IMR-90 (cell line): ENCODE data around the gene SLC2A13. TPM values are rescaled to one million over a fixed set of nuclear protein-coding genes. Genes with fewer than 3 reads are reported as not detected.

Experiments
- ATAC-seq: fragments of 200-7000 bp; cut with Tn5 transposase; 2 replicates; pipeline ENCODE4 v1.9.1; 2020; ENCODE audit warnings: low read depth, mild to moderate bottlenecking, moderate library complexity
- BruUV-seq: library from RNA; stranded (reverse); fragments of 400-500 nt; replicated peaks from 2 replicates; lab custom pipeline; 2021; lab: Mats Ljungman, UMichigan
- CTCF ChIA-PET: fragments of 300-600 bp; formaldehyde crosslinking; extraction: SDS; loops from one replicate; lab custom pipeline; 2021; ENCODE audit warnings: antibody characterized with exemption; lab: Yijun Ruan, JAX
- POLR2A ChIA-PET: fragments of 300-600 bp; sonication (Branson Sonifier 250); formaldehyde crosslinking; loops from one replicate; lab custom pipeline; 2022; ENCODE audit warnings: antibody characterized with exemption; ENCODE audit not compliant: unreplicated experiment; lab: Charles Lee
- DNase-seq: peaks from one replicate; pipeline ENCODE4 v3.0.0; 2013
- H2AFZ ChIP-seq: replicated peaks from 2 replicates; pipeline ENCODE3; 2013; ENCODE audit warnings: low read length, mild to moderate bottlenecking; ENCODE audit not compliant: poor library complexity
- H2AK5ac ChIP-seq: 2 replicates; pipeline ENCODE4 v1.6.1; 2013; ENCODE audit warnings: low read depth, low read length, inconsistent platforms
- H2AK9ac ChIP-seq: replicated peaks from 2 replicates; pipeline ENCODE3; 2013; ENCODE audit warnings: mild to moderate bottlenecking, low read depth, low read length, moderate library complexity; ENCODE audit not compliant: poor library complexity
- H2BK120ac ChIP-seq: 2 replicates; pipeline ENCODE4 v1.6.1; 2013; ENCODE audit warnings: low read depth, low read length, inconsistent platforms
- H2BK15ac ChIP-seq: 3 replicates; pipeline ENCODE4 v1.6.1; 2013; ENCODE audit warnings: low read depth, low read length, inconsistent platforms
- H2BK20ac ChIP-seq: 2 replicates; pipeline ENCODE4 v1.6.1; 2013; ENCODE audit warnings: low read depth, mild to moderate bottlenecking, inconsistent platforms, low read length, moderate library complexity
- H2BK5ac ChIP-seq: 2 replicates; pipeline ENCODE4 v1.6.1; 2013; ENCODE audit warnings: mild to moderate bottlenecking, low read depth, low read length, inconsistent platforms; ENCODE audit not compliant: poor library complexity, severe bottlenecking
- H3K14ac ChIP-seq: replicated peaks from 2 replicates; pipeline ENCODE4 v1.6.1; 2013; ENCODE audit warnings: low read depth, low read length, inconsistent platforms
- H3K18ac ChIP-seq: 2 replicates; pipeline ENCODE4 v1.6.1; 2013; ENCODE audit warnings: low read depth, low read length, control low read depth
- H3K23ac ChIP-seq: 2 replicates; pipeline ENCODE4 v1.6.1; 2013; ENCODE audit warnings: low read depth, low read length, inconsistent platforms
- H3K27ac ChIP-seq: 2 replicates; pipeline ENCODE4 v1.5.1; 2013; ENCODE audit warnings: mild to moderate bottlenecking, control low read depth, low read length; ENCODE audit not compliant: insufficient read depth
- H3K27me3 ChIP-seq: 2 replicates; pipeline ENCODE4 v1.6.1; 2013; ENCODE audit warnings: low read length; ENCODE audit not compliant: control insufficient read depth, insufficient read depth
- H3K36me3 ChIP-seq: 2 replicates; pipeline ENCODE4 v1.6.1; 2013; ENCODE audit warnings: low read length, mixed read lengths; ENCODE audit not compliant: control insufficient read depth, insufficient read depth
- H3K4ac ChIP-seq: 2 replicates; pipeline ENCODE4 v1.6.1; 2013; ENCODE audit warnings: low read depth, low read length, inconsistent platforms
- H3K4me1 ChIP-seq: 2 replicates; pipeline ENCODE4 v1.6.1; 2013; ENCODE audit warnings: low read length, mixed read lengths; ENCODE audit not compliant: control insufficient read depth, insufficient read depth
- H3K4me2 ChIP-seq: 2 replicates; pipeline ENCODE4 v1.6.1; 2013; ENCODE audit warnings: low read depth, mild to moderate bottlenecking, control low read depth, low read length, moderate library complexity
- H3K4me3 ChIP-seq: 2 replicates; pipeline ENCODE4 v1.5.1; 2013; ENCODE audit warnings: low read depth, mild to moderate bottlenecking, control low read depth, low read length, moderate library complexity; ENCODE audit not compliant: insufficient read depth
- H3K56ac ChIP-seq: 2 replicates; pipeline ENCODE4 v1.6.1; 2013; ENCODE audit warnings: low read length, inconsistent platforms; ENCODE audit not compliant: insufficient read depth; ENCODE audit errors: extremely low read depth
- H3K79me1 ChIP-seq, 2 experiments: 2 replicates each; pipeline ENCODE4 v1.6.1; 2013; ENCODE audit warnings: low read length in 2 of 2, inconsistent platforms in 1 of 2, low read depth in 1 of 2
- H3K9ac ChIP-seq: 2 replicates; pipeline ENCODE4 v1.6.1; 2013; ENCODE audit warnings: low read depth, low read length, control low read depth
- H3K9me1 ChIP-seq: 2 replicates; pipeline ENCODE4 v1.6.1; 2013; ENCODE audit warnings: low read length, inconsistent platforms; ENCODE audit not compliant: insufficient read depth
- H3K9me3 ChIP-seq: 2 replicates; pipeline ENCODE4 v1.6.1; 2013; ENCODE audit warnings: low read length; ENCODE audit not compliant: control insufficient read depth, insufficient read depth
- H4K20me1 ChIP-seq: 2 replicates; pipeline ENCODE4 v1.6.1; 2013; ENCODE audit warnings: low read length, inconsistent platforms; ENCODE audit not compliant: insufficient read depth
- H4K5ac ChIP-seq: 2 replicates; pipeline ENCODE4 v1.6.1; 2013; ENCODE audit warnings: mild to moderate bottlenecking, low read depth, low read length, control low read depth
- H4K8ac ChIP-seq, 2 experiments: 2 replicates each; pipeline ENCODE4 v1.6.1; 2013; ENCODE audit warnings: low read depth in 2 of 2, low read length in 2 of 2, control low read depth in 1 of 2, inconsistent platforms in 1 of 2
- H4K91ac ChIP-seq: 2 replicates; pipeline ENCODE4 v1.6.1; 2013; ENCODE audit warnings: low read depth, low read length, inconsistent platforms; ENCODE audit not compliant: insufficient read depth
- BHLHE40 ChIP-seq: fragments of 150-350 bp; IDR thresholded peaks from 2 replicates; pipeline ENCODE4 v1.6.1; 2016; ENCODE audit warnings: mild to moderate bottlenecking, low read depth, low read length
- CHD1 ChIP-seq: IDR thresholded peaks from 2 replicates; pipeline ENCODE4 v1.6.1; 2012; ENCODE audit warnings: low read depth, low read length, improper control_type of control experiment
- ELK1 ChIP-seq: fragments of 150-350 bp; IDR thresholded peaks from 2 replicates; pipeline ENCODE4 v1.6.1; 2016; ENCODE audit warnings: low read depth, mild to moderate bottlenecking, low read length, moderate library complexity, borderline replicate concordance
- FOS ChIP-seq: fragments of 150-350 bp; IDR thresholded peaks from 2 replicates; pipeline ENCODE4 v1.6.1; 2016; ENCODE audit warnings: low read depth, low read length
- MAFK ChIP-seq: IDR thresholded peaks from 2 replicates; pipeline ENCODE4 v1.6.1; 2012; ENCODE audit warnings: low read depth, low read length, improper control_type of control experiment
- MAZ ChIP-seq: IDR thresholded peaks from 2 replicates; pipeline ENCODE4 v1.6.1; 2012; ENCODE audit warnings: low read depth, mild to moderate bottlenecking, low read length, improper control_type of control experiment, moderate library complexity, borderline replicate concordance
- MXI1 ChIP-seq: IDR thresholded peaks from 2 replicates; pipeline ENCODE4 v1.6.1; 2012; ENCODE audit warnings: low read depth, mild to moderate bottlenecking, low read length, moderate library complexity, borderline replicate concordance
- POLR2A ChIP-seq: IDR thresholded peaks from 2 replicates; pipeline ENCODE4 v1.6.1; 2012; ENCODE audit warnings: mild to moderate bottlenecking, low read depth, low read length
- RAD21 ChIP-seq: IDR thresholded peaks from 2 replicates; pipeline ENCODE4 v1.6.1; 2012; ENCODE audit warnings: low read length, improper control_type of control experiment
- RCOR1 ChIP-seq: IDR thresholded peaks from 2 replicates; pipeline ENCODE4 v1.6.1; 2012; ENCODE audit warnings: mild to moderate bottlenecking, low read length, improper control_type of control experiment; ENCODE audit not compliant: insufficient replicate concordance
- RFX5 ChIP-seq: IDR thresholded peaks from 2 replicates; pipeline ENCODE4 v1.8.0; 2012; ENCODE audit warnings: low read depth, mild to moderate bottlenecking, low read length, moderate library complexity
- SMC3 ChIP-seq: fragments of 150-350 bp; IDR thresholded peaks from 2 replicates; pipeline ENCODE4 v1.6.1; 2016; ENCODE audit warnings: low read depth, mild to moderate bottlenecking, antibody characterized with exemption, low read length, moderate library complexity
- WGBS, 2 experiments: methylation state at CpG; one replicate each; pipeline versions ENCODE4 v1.1.5 to v1.1.7; 2013; ENCODE audit warnings: missing lambda C conversion rate in 2 of 2; ENCODE audit not compliant: insufficient read length in 1 of 2; ENCODE audit errors: extremely low coverage in 2 of 2; 5-methylcytosine and 5-hydroxymethylcytosine counted together
- dilution Hi-C: fragments of 300-500 bp; cut with HindIII; formaldehyde crosslinking; loops from one replicate; pipeline ENCODE4 v1.14.3; 2018; ENCODE audit warnings: low sequenced_read_pairs; ENCODE audit not compliant: unreplicated experiment
- in situ Hi-C: fragments of 300-500 bp; cut with MboI; formaldehyde crosslinking; loops from 3 replicates; pipeline ENCODE4 v1.14.3; 2019; ENCODE audit warnings: low sequenced_read_pairs, inconsistent platforms, mixed read lengths
- intact Hi-C: fragments of 100-400 bp; cut with micrococcal nuclease; formaldehyde crosslinking; loops from 2 replicates; pipeline ENCODE4 v1.10.0; 2022
- polyA plus RNA-seq, 3 experiments: library from polyadenylated mRNA; depleted of rRNA; stranded (reverse); fragments of >200 nt; gene quantifications; 2 replicates each; pipeline ENCODE4 v1.2.3, GENCODE V29; 2012; ENCODE audit warnings: low replicate concordance in 1 of 3
- total RNA-seq: library from RNA; depleted of rRNA; stranded (reverse); fragments of >200 nt; gene quantifications from 2 replicates; pipeline ENCODE4 v1.2.3, GENCODE V29; 2012
- TF ChIP-seq, protein P1 (sequence below): fragments of 150-350 bp; IDR thresholded peaks from 2 replicates; pipeline ENCODE4 v1.6.1; 2017; ENCODE audit warnings: mild to moderate bottlenecking, antibody characterized with exemption, low read length, low read depth
- TF ChIP-seq, protein P2 (sequence below): conservative IDR thresholded peaks from 2 replicates; pipeline ENCODE4 v1.5.1; 2012; ENCODE audit warnings: mild to moderate bottlenecking, low read depth, low read length, improper control_type of control experiment

Gene SLC2A13
- total and polyA plus RNA-seq, 2 of the 4 experiments (the other 2 are of a cell fraction), result 1.5 to 3.9 TPM

- H3K14ac ChIP-seq, result no peak overlapping the region
- in situ Hi-C loops (no loop called here), dilution Hi-C loops (no loop called here), intact Hi-C loops (no loop called here)
- no peaks in the 10 kb centered on the region; the same call in 1 of the 2 replicates for H3K36me3 ChIP-seq
- no peak overlapping the region for H2AK5ac ChIP-seq
- TF ChIP-seq, protein P1, sequence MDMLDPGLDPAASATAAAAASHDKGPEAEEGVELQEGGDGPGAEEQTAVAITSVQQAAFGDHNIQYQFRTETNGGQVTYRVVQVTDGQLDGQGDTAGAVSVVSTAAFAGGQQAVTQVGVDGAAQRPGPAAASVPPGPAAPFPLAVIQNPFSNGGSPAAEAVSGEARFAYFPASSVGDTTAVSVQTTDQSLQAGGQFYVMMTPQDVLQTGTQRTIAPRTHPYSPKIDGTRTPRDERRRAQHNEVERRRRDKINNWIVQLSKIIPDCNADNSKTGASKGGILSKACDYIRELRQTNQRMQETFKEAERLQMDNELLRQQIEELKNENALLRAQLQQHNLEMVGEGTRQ, result no peak
- TF ChIP-seq MAZ (no peak), MXI1 (no peak), POLR2A (no peak), BHLHE40 (no peak), CHD1 (no peak), SMC3 (no peak), ELK1 (no peak), RCOR1 (no peak), MAFK (no peak), RFX5 (no peak), RAD21 (no peak), FOS (no peak)
- TF ChIP-seq, protein P2, sequence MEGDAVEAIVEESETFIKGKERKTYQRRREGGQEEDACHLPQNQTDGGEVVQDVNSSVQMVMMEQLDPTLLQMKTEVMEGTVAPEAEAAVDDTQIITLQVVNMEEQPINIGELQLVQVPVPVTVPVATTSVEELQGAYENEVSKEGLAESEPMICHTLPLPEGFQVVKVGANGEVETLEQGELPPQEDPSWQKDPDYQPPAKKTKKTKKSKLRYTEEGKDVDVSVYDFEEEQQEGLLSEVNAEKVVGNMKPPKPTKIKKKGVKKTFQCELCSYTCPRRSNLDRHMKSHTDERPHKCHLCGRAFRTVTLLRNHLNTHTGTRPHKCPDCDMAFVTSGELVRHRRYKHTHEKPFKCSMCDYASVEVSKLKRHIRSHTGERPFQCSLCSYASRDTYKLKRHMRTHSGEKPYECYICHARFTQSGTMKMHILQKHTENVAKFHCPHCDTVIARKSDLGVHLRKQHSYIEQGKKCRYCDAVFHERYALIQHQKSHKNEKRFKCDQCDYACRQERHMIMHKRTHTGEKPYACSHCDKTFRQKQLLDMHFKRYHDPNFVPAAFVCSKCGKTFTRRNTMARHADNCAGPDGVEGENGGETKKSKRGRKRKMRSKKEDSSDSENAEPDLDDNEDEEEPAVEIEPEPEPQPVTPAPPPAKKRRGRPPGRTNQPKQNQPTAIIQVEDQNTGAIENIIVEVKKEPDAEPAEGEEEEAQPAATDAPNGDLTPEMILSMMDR, result no peak
- H3K79me1 ChIP-seq, result no peaks in the 10 kb centered on the region
- H3K4me3 ChIP-seq, result no peak overlapping the region
- H4K20me1 ChIP-seq, result no peaks in the 10 kb centered on the region
- no peak overlapping the region for H4K8ac ChIP-seq
- DNase-seq (no peak), ATAC-seq (no peak)
- 100% methylated on average over 1 of the region's 5 CpGs; no CpG with 5 or more reads in 1 of the 2 experiments for WGBS, 2 experiments
- CTCF ChIA-PET, result no interaction called here
- no peaks in the 10 kb centered on the region for H3K27me3 ChIP-seq
- H3K9me3 ChIP-seq, result no peaks in the 10 kb centered on the region
- H4K5ac ChIP-seq, result no peak overlapping the region
- H3K4me1 ChIP-seq, result no peaks in the 10 kb centered on the region
- no peak overlapping the region for H2BK20ac ChIP-seq
- no peak overlapping the region for H4K91ac ChIP-seq
- no peak overlapping the region for H2AK9ac ChIP-seq
- H3K18ac ChIP-seq, result no peak overlapping the region
- no peak overlapping the region for H3K4me2 ChIP-seq
- H3K56ac ChIP-seq, result no peak overlapping the region
- H3K27ac ChIP-seq, result no peak overlapping the region
- H3K9me1 ChIP-seq, result no peaks in the 10 kb centered on the region
- no peak overlapping the region for H2BK15ac ChIP-seq
- H2AFZ ChIP-seq, result no peak overlapping the region
- no TSS peak for BruUV-seq
- H2BK120ac ChIP-seq, result no peak overlapping the region
- no peak overlapping the region for H2BK5ac ChIP-seq
- no peak overlapping the region for H3K4ac ChIP-seq
- POLR2A ChIA-PET, result no interaction called here
- H3K23ac ChIP-seq, result no peak overlapping the region
- no peak overlapping the region for H3K9ac ChIP-seq
These were observed 77.6 kb downstream of the SLC2A13 start for GRCh38 chr12:40028296-40028695.
